HEK293 (cell line): ENCODE results near the gene GEMIN7.

Experiments
- GLIS1 ChIP-seq: fragments of 450-650 bp; formaldehyde crosslinking; IDR thresholded peaks from 2 replicates; pipeline ENCODE4 v1.5.1; 2016; ENCODE audit warnings: missing biosample characterization, missing genetic modification characterization
- KLF10 ChIP-seq: fragments of 450-650 bp; IDR thresholded peaks from 2 replicates; pipeline ENCODE4 v1.5.1; 2018; ENCODE audit warnings: missing biosample characterization, mild to moderate bottlenecking, missing genetic modification characterization
- MEIS1 ChIP-seq: sonication (generic); formaldehyde crosslinking; IDR thresholded peaks from 2 replicates; pipeline ENCODE4 v1.8.1; 2022; ENCODE audit warnings: missing genetic modification reagents, mild to moderate bottlenecking, borderline replicate concordance
- SCRT1 ChIP-seq: fragments of 450-650 bp; formaldehyde crosslinking; IDR thresholded peaks from 2 replicates; pipeline ENCODE4 v1.5.1; 2016; ENCODE audit warnings: missing biosample characterization, missing genetic modification characterization, borderline replicate concordance
- ZIC2 ChIP-seq: fragments of 450-650 bp; formaldehyde crosslinking; IDR thresholded peaks from 2 replicates; pipeline ENCODE4 v1.5.1; 2016; ENCODE audit warnings: missing biosample characterization, missing genetic modification characterization
- ZNF223 ChIP-seq: fragments of 450-650 bp; formaldehyde crosslinking; IDR thresholded peaks from 2 replicates; pipeline ENCODE4 v1.5.1; 2016; ENCODE audit warnings: missing biosample characterization, missing genetic modification characterization
- ZNF23 ChIP-seq: fragments of 450-650 bp; formaldehyde crosslinking; IDR thresholded peaks from 2 replicates; pipeline ENCODE4 v1.5.1; 2016; ENCODE audit warnings: missing biosample characterization, missing genetic modification characterization, borderline replicate concordance
- ZNF239 ChIP-seq: fragments of 450-650 bp; formaldehyde crosslinking; IDR thresholded peaks from 2 replicates; pipeline ENCODE4 v1.5.1; 2016; ENCODE audit warnings: missing biosample characterization, missing genetic modification characterization
- ZNF302 ChIP-seq: fragments of 450-650 bp; formaldehyde crosslinking; IDR thresholded peaks from 2 replicates; pipeline ENCODE4 v1.5.1; 2016; ENCODE audit warnings: missing biosample characterization, missing genetic modification characterization, low read depth
- ZNF335 ChIP-seq: fragments of 450-650 bp; formaldehyde crosslinking; conservative IDR thresholded peaks from 2 replicates; pipeline ENCODE4 v1.5.1; 2016; ENCODE audit warnings: missing biosample characterization, missing genetic modification characterization
- ZNF366 ChIP-seq: fragments of 450-650 bp; formaldehyde crosslinking; conservative IDR thresholded peaks from 2 replicates; pipeline ENCODE4 v1.5.1; 2016; ENCODE audit warnings: missing biosample characterization, missing genetic modification characterization
- ZNF404 ChIP-seq: fragments of 450-650 bp; formaldehyde crosslinking; IDR thresholded peaks from 2 replicates; pipeline ENCODE4 v1.5.1; 2017; ENCODE audit warnings: missing biosample characterization, missing genetic modification characterization
- ZNF423 ChIP-seq: fragments of 450-650 bp; formaldehyde crosslinking; IDR thresholded peaks from 2 replicates; pipeline ENCODE4 v1.5.1; 2016; ENCODE audit warnings: missing biosample characterization, missing genetic modification characterization
- ZNF530 ChIP-seq: fragments of 450-650 bp; formaldehyde crosslinking; IDR thresholded peaks from 2 replicates; pipeline ENCODE4 v1.5.1; 2016; ENCODE audit warnings: low read depth, missing biosample characterization, missing genetic modification characterization
- ZNF548 ChIP-seq: fragments of 450-650 bp; formaldehyde crosslinking; IDR thresholded peaks from 2 replicates; pipeline ENCODE4 v1.5.1; 2016; ENCODE audit warnings: missing biosample characterization, missing genetic modification characterization
- ZNF610 ChIP-seq: fragments of 450-650 bp; formaldehyde crosslinking; IDR thresholded peaks from 2 replicates; pipeline ENCODE4 v1.5.1; 2016; ENCODE audit warnings: missing biosample characterization, missing genetic modification characterization, borderline replicate concordance
- ZNF629 ChIP-seq: fragments of 450-650 bp; formaldehyde crosslinking; IDR thresholded peaks from 2 replicates; pipeline ENCODE4 v1.5.1; 2017; ENCODE audit warnings: missing biosample characterization, missing genetic modification characterization
- ZNF660 ChIP-seq: fragments of 450-650 bp; IDR thresholded peaks from 2 replicates; pipeline ENCODE4 v1.5.1; 2018; ENCODE audit warnings: missing biosample characterization, mild to moderate bottlenecking, missing genetic modification characterization
- ZXDB ChIP-seq: fragments of 450-650 bp; formaldehyde crosslinking; IDR thresholded peaks from 2 replicates; pipeline ENCODE4 v1.5.1; 2016; ENCODE audit warnings: missing biosample characterization, missing genetic modification characterization
- TF ChIP-seq, protein P1 (sequence below): fragments of 450-650 bp; formaldehyde crosslinking; IDR thresholded peaks from 2 replicates; pipeline ENCODE4 v1.5.1; 2017; ENCODE audit warnings: missing biosample characterization, missing genetic modification characterization
- TF ChIP-seq, protein P2 (sequence below): fragments of 450-650 bp; formaldehyde crosslinking; IDR thresholded peaks from 2 replicates; pipeline ENCODE4 v1.5.1; 2016; ENCODE audit warnings: missing biosample characterization, missing genetic modification characterization
- TF ChIP-seq, protein P3 (sequence below): fragments of 450-650 bp; formaldehyde crosslinking; IDR thresholded peaks from 2 replicates; pipeline ENCODE4 v1.5.1; 2016; ENCODE audit warnings: missing biosample characterization, missing genetic modification characterization
- TF ChIP-seq, protein P4 (sequence below): fragments of 450-650 bp; formaldehyde crosslinking; optimal IDR thresholded peaks from 2 replicates; pipeline ENCODE3; 2016; ENCODE audit warnings: missing biosample characterization, mild to moderate bottlenecking, missing genetic modification characterization
- TF ChIP-seq, protein P5 (sequence below): fragments of 450-650 bp; formaldehyde crosslinking; IDR thresholded peaks from 2 replicates; pipeline ENCODE4 v1.5.1; 2016; ENCODE audit warnings: missing biosample characterization, missing genetic modification characterization
- TF ChIP-seq, protein P6 (sequence below): fragments of 450-650 bp; formaldehyde crosslinking; IDR thresholded peaks from 2 replicates; pipeline ENCODE4 v1.5.1; 2016; ENCODE audit warnings: missing biosample characterization, missing genetic modification characterization
- TF ChIP-seq, protein P7 (sequence below): fragments of 450-650 bp; formaldehyde crosslinking; IDR thresholded peaks from 2 replicates; pipeline ENCODE4 v1.5.1; 2016; ENCODE audit warnings: missing biosample characterization, missing genetic modification characterization

The GEMIN7 gene

DNA sequence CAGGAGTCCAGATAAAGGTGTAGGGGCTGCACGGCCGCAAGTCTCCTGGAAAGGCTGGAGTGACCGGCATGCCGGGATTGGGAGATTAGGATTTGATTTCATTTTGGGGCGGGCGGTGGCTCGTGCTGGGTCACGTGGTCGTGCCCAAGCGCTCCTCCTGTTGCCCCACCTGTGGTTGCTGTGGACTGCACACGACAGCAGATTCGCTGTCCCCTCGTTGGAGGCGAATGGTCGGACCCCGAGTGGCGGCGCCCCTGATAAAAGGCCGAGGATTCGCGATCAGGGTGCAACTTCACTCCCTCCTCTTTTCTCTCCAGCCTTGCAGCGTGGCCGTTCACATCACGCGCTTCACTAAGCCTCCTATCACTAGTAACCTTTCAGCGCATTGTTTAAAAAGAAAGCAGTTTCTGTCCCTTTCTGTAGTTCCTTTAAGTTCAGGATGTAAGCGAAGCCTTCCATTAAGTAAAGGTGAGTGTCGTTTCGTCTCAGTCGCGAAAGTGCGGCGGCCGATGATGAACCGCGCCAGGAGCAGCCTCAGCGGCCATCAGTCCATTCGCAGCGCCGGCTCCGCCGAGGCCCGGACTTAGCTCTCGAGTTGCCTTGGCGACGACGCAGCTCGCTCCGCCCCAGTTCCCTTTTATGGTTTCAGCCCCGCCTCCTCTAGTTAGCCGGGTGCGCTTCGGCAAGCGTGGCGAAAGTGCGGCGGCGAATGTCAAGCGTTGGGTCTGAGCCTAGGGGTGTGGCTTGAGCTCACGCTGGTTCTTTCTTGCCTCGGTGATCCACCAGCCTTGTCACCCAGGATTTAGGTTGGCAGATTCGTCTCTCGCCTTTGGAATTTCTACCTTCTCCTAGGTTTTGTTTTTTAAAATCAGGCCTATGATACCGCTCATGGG is 12.2 kb downstream of the GEMIN7 start (continued):
- TF ChIP-seq ZNF223 (tag by site-specific recombination) (no peak), ZNF530 (no peak), GLIS1 (peak; percentile 29; the same call in 1 of the 2 replicates), MEIS1 (CRISPR knock-in tag) (no peak), ZNF629 (tag by site-specific recombination) (peak; percentile 61; the same call in 1 of the 2 replicates), ZNF23 (tag by site-specific recombination) (no peak), ZNF610 (peak; percentile 62; the same call in 1 of the 2 replicates), ZNF366 (peak; percentile 79; the same call in 1 of the 2 replicates), ZIC2 (tag by site-specific recombination) (peak; percentile 64), ZNF660 (peak; percentile 95), ZNF404 (tag by site-specific recombination) (no peak), SCRT1 (tag by site-specific recombination) (peak; percentile 99), ZNF239 (tag by site-specific recombination) (0 out of 2 replicates have a peak, but pooled peaks have one; percentile 40), ZXDB (tag by site-specific recombination) (peak; percentile 73), ZNF335 (tag by site-specific recombination) (peak; percentile 69), ZNF423 (no peak), ZNF548 (tag by site-specific recombination) (0 out of 2 replicates have a peak, but pooled peaks have one; percentile 16), KLF10 (tag by site-specific recombination) (peak; percentile 85), ZNF302 (tag by site-specific recombination) (no peak)
- TF ChIP-seq, protein P1, sequence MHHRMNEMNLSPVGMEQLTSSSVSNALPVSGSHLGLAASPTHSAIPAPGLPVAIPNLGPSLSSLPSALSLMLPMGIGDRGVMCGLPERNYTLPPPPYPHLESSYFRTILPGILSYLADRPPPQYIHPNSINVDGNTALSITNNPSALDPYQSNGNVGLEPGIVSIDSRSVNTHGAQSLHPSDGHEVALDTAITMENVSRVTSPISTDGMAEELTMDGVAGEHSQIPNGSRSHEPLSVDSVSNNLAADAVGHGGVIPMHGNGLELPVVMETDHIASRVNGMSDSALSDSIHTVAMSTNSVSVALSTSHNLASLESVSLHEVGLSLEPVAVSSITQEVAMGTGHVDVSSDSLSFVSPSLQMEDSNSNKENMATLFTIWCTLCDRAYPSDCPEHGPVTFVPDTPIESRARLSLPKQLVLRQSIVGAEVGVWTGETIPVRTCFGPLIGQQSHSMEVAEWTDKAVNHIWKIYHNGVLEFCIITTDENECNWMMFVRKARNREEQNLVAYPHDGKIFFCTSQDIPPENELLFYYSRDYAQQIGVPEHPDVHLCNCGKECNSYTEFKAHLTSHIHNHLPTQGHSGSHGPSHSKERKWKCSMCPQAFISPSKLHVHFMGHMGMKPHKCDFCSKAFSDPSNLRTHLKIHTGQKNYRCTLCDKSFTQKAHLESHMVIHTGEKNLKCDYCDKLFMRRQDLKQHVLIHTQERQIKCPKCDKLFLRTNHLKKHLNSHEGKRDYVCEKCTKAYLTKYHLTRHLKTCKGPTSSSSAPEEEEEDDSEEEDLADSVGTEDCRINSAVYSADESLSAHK (tag by site-specific recombination) = no peak
- TF ChIP-seq, protein P2, sequence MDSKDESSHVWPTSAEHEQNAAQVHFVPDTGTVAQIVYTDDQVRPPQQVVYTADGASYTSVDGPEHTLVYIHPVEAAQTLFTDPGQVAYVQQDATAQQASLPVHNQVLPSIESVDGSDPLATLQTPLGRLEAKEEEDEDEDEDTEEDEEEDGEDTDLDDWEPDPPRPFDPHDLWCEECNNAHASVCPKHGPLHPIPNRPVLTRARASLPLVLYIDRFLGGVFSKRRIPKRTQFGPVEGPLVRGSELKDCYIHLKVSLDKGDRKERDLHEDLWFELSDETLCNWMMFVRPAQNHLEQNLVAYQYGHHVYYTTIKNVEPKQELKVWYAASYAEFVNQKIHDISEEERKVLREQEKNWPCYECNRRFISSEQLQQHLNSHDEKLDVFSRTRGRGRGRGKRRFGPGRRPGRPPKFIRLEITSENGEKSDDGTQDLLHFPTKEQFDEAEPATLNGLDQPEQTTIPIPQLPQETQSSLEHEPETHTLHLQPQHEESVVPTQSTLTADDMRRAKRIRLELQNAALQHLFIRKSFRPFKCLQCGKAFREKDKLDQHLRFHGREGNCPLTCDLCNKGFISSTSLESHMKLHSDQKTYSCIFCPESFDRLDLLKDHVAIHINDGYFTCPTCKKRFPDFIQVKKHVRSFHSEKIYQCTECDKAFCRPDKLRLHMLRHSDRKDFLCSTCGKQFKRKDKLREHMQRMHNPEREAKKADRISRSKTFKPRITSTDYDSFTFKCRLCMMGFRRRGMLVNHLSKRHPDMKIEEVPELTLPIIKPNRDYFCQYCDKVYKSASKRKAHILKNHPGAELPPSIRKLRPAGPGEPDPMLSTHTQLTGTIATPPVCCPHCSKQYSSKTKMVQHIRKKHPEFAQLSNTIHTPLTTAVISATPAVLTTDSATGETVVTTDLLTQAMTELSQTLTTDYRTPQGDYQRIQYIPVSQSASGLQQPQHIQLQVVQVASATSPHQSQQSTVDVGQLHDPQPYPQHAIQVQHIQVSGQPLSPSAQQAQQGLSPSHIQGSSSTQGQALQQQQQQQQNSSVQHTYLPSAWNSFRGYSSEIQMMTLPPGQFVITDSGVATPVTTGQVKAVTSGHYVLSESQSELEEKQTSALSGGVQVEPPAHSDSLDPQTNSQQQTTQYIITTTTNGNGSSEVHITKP (tag by site-specific recombination) = peak; percentile 95
- TF ChIP-seq, protein P3, sequence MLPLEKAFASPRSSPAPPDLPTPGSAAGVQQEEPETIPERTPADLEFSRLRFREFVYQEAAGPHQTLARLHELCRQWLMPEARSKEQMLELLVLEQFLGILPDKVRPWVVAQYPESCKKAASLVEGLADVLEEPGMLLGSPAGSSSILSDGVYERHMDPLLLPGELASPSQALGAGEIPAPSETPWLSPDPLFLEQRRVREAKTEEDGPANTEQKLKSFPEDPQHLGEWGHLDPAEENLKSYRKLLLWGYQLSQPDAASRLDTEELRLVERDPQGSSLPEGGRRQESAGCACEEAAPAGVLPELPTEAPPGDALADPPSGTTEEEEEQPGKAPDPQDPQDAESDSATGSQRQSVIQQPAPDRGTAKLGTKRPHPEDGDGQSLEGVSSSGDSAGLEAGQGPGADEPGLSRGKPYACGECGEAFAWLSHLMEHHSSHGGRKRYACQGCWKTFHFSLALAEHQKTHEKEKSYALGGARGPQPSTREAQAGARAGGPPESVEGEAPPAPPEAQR = no peak
- TF ChIP-seq, protein P4, sequence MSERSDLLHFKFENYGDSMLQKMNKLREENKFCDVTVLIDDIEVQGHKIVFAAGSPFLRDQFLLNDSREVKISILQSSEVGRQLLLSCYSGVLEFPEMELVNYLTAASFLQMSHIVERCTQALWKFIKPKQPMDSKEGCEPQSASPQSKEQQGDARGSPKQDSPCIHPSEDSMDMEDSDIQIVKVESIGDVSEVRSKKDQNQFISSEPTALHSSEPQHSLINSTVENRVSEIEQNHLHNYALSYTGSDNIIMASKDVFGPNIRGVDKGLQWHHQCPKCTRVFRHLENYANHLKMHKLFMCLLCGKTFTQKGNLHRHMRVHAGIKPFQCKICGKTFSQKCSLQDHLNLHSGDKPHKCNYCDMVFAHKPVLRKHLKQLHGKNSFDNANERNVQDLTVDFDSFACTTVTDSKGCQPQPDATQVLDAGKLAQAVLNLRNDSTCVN (tag by site-specific recombination) = peak; percentile 61
- TF ChIP-seq, protein P5, sequence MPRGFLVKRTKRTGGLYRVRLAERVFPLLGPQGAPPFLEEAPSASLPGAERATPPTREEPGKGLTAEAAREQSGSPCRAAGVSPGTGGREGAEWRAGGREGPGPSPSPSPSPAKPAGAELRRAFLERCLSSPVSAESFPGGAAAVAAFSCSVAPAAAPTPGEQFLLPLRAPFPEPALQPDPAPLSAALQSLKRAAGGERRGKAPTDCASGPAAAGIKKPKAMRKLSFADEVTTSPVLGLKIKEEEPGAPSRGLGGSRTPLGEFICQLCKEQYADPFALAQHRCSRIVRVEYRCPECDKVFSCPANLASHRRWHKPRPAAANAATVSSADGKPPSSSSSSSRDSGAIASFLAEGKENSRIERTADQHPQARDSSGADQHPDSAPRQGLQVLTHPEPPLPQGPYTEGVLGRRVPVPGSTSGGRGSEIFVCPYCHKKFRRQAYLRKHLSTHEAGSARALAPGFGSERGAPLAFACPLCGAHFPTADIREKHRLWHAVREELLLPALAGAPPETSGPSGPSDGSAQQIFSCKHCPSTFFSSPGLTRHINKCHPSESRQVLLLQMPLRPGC (tag by site-specific recombination) = peak; percentile 68
- TF ChIP-seq, protein P6, sequence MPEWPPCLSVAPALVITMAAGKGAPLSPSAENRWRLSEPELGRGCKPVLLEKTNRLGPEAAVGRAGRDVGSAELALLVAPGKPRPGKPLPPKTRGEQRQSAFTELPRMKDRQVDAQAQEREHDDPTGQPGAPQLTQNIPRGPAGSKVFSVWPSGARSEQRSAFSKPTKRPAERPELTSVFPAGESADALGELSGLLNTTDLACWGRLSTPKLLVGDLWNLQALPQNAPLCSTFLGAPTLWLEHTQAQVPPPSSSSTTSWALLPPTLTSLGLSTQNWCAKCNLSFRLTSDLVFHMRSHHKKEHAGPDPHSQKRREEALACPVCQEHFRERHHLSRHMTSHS (tag by site-specific recombination) = no peak
- TF ChIP-seq, protein P7, sequence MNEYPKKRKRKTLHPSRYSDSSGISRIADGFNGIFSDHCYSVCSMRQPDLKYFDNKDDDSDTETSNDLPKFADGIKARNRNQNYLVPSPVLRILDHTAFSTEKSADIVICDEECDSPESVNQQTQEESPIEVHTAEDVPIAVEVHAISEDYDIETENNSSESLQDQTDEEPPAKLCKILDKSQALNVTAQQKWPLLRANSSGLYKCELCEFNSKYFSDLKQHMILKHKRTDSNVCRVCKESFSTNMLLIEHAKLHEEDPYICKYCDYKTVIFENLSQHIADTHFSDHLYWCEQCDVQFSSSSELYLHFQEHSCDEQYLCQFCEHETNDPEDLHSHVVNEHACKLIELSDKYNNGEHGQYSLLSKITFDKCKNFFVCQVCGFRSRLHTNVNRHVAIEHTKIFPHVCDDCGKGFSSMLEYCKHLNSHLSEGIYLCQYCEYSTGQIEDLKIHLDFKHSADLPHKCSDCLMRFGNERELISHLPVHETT (tag by site-specific recombination) = peak; percentile 20; the same call in 1 of the 2 replicates
